Nephron progenitor cell (in vitro differentiated cells): ENCODE results near the gene PDGFB.
A peak's percentile ranks its signal among the peaks of the same experiment; 100 is the strongest.

Experiments
- DNase-seq: peaks from one replicate; pipeline ENCODE4 v3.0.0; 2021
- H3K27ac Mint-ChIP-seq: 2 replicates; pipeline ENCODE4 v1.8.0; 2021; ENCODE audit warnings: mild to moderate bottlenecking, moderate library complexity, mixed read lengths
- H3K27me3 Mint-ChIP-seq: 2 replicates; pipeline ENCODE4 v1.8.0; 2021; ENCODE audit warnings: mild to moderate bottlenecking, low read depth, mixed read lengths; ENCODE audit not compliant: poor library complexity
- H3K36me3 Mint-ChIP-seq: 2 replicates; pipeline ENCODE4 v1.8.0; 2021; ENCODE audit warnings: low read depth, mixed read lengths
- H3K4me1 Mint-ChIP-seq: 2 replicates; pipeline ENCODE4 v1.8.0; 2021; ENCODE audit warnings: mixed read lengths
- H3K4me3 Mint-ChIP-seq: 2 replicates; pipeline ENCODE4 v1.8.0; 2021; ENCODE audit warnings: mild to moderate bottlenecking, moderate library complexity, mixed read lengths
- H3K9me3 Mint-ChIP-seq: 2 replicates; pipeline ENCODE4 v1.8.0; 2021; ENCODE audit warnings: mild to moderate bottlenecking, moderate library complexity, mixed read lengths
- TF ChIP-seq, protein P1 (sequence below): fragments of 200-600 bp; sonication (generic); IDR thresholded peaks from 2 replicates; pipeline ENCODE4 v1.5.0; 2021; ENCODE audit warnings: antibody characterized with exemption

The PDGFB gene

DNA sequence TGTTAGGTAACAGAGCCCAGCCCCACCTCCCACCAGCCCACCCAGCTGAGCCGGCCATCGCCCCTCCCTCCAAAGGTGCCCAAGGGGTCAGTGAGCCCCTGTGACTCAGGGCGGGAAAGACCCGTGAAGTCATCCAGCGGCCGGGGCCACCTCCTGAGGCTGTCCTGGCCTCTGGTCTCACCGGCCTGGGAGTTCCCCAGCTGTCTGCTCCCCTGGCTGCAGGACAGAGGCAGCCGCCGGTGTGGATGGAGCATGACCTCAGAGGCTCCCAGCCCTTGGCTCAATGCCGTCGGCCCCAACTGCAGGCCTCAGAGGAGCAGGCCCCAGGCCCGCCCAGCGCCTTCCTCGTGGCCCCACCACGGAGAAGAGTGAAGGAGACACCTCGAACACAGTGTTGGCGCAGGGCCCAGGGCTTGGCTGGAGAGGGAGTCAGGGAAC, 46.0 kb upstream of the PDGFB start:
- peaks cover 53% of the 10 kb centered on the region for H3K4me1 Mint-ChIP-seq
- peaks cover 6% of the 10 kb centered on the region for H3K27me3 Mint-ChIP-seq
- H3K4me3 Mint-ChIP-seq = no peak overlapping the region
- H3K36me3 Mint-ChIP-seq = no peaks in the 10 kb centered on the region
- peaks cover 3% of the 10 kb centered on the region for H3K9me3 Mint-ChIP-seq
- no peak overlapping the region for H3K27ac Mint-ChIP-seq
- TF ChIP-seq, protein P1, sequence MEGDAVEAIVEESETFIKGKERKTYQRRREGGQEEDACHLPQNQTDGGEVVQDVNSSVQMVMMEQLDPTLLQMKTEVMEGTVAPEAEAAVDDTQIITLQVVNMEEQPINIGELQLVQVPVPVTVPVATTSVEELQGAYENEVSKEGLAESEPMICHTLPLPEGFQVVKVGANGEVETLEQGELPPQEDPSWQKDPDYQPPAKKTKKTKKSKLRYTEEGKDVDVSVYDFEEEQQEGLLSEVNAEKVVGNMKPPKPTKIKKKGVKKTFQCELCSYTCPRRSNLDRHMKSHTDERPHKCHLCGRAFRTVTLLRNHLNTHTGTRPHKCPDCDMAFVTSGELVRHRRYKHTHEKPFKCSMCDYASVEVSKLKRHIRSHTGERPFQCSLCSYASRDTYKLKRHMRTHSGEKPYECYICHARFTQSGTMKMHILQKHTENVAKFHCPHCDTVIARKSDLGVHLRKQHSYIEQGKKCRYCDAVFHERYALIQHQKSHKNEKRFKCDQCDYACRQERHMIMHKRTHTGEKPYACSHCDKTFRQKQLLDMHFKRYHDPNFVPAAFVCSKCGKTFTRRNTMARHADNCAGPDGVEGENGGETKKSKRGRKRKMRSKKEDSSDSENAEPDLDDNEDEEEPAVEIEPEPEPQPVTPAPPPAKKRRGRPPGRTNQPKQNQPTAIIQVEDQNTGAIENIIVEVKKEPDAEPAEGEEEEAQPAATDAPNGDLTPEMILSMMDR = no peak
- DNase-seq = no peak

GRCh38 chr22:39289975-39290720, 45.4 kb upstream of the PDGFB start:
- Mint-ChIP-seq H3K4me3 (no peak overlapping the region), H3K4me1 (peaks cover 53% of the 10 kb centered on the region), H3K27ac (no peak overlapping the region), H3K27me3 (peaks cover 6% of the 10 kb centered on the region), H3K9me3 (peaks cover 5% of the 10 kb centered on the region), H3K36me3 (no peaks in the 10 kb centered on the region)
- DNase-seq = no peak
- TF ChIP-seq, protein P1 = no peak

DNA sequence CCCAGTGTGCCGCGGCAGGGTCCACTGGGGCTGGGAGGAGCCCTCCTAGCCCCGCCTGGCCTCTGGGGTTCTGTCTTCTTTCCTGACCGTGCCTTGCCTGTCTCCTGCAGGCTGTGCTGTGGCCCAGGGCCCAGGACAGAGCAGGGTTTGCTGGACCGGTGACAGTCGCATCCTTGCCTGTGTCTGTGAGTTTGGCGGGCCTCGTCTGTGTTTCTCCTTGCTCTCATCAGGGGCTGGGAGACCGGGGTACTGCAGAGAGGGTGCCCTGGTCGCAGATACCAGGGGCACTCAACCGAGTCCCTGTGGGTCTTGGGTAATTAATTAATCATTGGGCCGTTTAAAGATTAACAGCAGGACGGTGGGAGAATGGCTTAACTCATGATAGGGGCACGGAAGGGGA, 44.8 kb upstream of the PDGFB start:
- Mint-ChIP-seq H3K4me3 (no peak overlapping the region), H3K36me3 (no peaks in the 10 kb centered on the region), H3K4me1 (peaks cover 53% of the 10 kb centered on the region), H3K27ac (peak overlapping the region; percentile 22), H3K27me3 (peaks cover 6% of the 10 kb centered on the region), H3K9me3 (peaks cover 8% of the 10 kb centered on the region)
- TF ChIP-seq, protein P1 = no peak
- no peak for DNase-seq

GRCh38 chr22:39288135-39288898, 43.5 kb upstream of the PDGFB start:
- Mint-ChIP-seq H3K36me3 (no peaks in the 10 kb centered on the region), H3K9me3 (peaks cover 13% of the 10 kb centered on the region), H3K4me3 (no peak overlapping the region), H3K27ac (no peak overlapping the region), H3K4me1 (peaks cover 48% of the 10 kb centered on the region), H3K27me3 (peaks cover 6% of the 10 kb centered on the region)
- TF ChIP-seq, protein P1 = no peak
- no peak for DNase-seq

DNA sequence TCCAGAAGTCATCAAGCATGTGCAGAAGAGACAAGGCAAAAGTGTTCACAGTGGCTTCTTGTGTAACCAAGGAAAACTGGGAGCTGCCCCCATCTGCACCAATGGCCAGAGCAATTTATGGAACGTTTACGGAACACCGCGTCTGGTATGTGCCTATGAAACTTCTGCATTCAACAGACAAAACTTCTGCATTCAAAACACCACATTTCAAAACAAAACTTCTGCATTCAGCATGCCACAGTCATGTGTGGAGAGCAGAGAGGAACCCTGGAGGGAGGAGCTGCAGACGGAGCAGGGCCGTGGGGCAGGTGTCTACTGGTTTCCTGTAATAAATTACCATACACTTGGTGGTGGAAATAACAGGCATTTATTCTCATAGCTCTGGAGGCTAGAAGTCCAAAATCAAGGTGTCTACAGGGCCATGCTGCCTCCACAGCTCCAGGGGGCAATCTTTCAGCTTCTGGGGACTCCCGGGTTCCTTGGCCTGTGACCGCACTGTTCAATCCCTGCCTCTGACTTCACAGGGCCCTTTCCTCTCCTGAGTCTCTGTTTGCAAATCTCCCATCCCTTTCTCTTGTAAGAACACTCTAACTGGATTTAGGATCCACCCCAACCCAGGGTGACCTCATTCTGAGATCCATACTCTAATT, 42.4 kb upstream of the PDGFB start:
- Mint-ChIP-seq H3K27ac (peak overlapping the region; percentile 15), H3K9me3 (peaks cover 13% of the 10 kb centered on the region)
- TF ChIP-seq, protein P1 = no peak

More for the DNA sequence above, 42.4 kb upstream of the PDGFB start:
- no peak for DNase-seq
- Mint-ChIP-seq H3K36me3 (no peaks in the 10 kb centered on the region), H3K4me1 (peaks cover 48% of the 10 kb centered on the region), H3K27me3 (peaks cover 3% of the 10 kb centered on the region), H3K4me3 (no peak overlapping the region)
